Adipose tissue (tissue), 3 donors: ENCODE measurements around the gene RRBP1. TPM values are rescaled to one million over a fixed set of nuclear protein-coding genes. Genes with fewer than 3 reads are reported as not detected.
A peak's percentile ranks its signal among the peaks of the same experiment; 100 is the strongest.

Experiments
- H3K27ac ChIP-seq: one replicate; pipeline ENCODE4 v1.5.1; 2013; ENCODE audit warnings: low read depth, low read length
- WGBS, 3 donors: extraction: QIAGEN DNeasy Blood & Tissue Kit; methylation state at CpG; one replicate each; pipeline ENCODE4 v1.1.7; 2013; 5-methylcytosine and 5-hydroxymethylcytosine counted together
- polyA plus RNA-seq, 3 donors: library from polyadenylated mRNA; stranded (reverse); fragments of 200-250 nt; gene quantifications; one replicate each; pipeline ENCODE4 v1.2.3, GENCODE V29; 2013
- donor health status: healthy with polysubstance abuse.
- donor health status: Bipolar disorder and iron deficiency.
- donor health status: healthy.

Gene RRBP1, protein sequence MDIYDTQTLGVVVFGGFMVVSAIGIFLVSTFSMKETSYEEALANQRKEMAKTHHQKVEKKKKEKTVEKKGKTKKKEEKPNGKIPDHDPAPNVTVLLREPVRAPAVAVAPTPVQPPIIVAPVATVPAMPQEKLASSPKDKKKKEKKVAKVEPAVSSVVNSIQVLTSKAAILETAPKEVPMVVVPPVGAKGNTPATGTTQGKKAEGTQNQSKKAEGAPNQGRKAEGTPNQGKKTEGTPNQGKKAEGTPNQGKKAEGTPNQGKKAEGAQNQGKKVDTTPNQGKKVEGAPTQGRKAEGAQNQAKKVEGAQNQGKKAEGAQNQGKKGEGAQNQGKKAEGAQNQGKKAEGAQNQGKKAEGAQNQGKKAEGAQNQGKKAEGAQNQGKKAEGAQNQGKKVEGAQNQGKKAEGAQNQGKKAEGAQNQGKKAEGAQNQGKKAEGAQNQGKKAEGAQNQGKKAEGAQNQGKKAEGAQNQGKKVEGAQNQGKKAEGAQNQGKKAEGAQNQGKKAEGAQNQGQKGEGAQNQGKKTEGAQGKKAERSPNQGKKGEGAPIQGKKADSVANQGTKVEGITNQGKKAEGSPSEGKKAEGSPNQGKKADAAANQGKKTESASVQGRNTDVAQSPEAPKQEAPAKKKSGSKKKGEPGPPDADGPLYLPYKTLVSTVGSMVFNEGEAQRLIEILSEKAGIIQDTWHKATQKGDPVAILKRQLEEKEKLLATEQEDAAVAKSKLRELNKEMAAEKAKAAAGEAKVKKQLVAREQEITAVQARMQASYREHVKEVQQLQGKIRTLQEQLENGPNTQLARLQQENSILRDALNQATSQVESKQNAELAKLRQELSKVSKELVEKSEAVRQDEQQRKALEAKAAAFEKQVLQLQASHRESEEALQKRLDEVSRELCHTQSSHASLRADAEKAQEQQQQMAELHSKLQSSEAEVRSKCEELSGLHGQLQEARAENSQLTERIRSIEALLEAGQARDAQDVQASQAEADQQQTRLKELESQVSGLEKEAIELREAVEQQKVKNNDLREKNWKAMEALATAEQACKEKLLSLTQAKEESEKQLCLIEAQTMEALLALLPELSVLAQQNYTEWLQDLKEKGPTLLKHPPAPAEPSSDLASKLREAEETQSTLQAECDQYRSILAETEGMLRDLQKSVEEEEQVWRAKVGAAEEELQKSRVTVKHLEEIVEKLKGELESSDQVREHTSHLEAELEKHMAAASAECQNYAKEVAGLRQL (N-terminal part only)
- 100 to 1,000 TPM in 1 of 3 donors, 10 to 100 TPM in 2; 50.9 to 227 (median 80.2) TPM for polyA plus RNA-seq

DNA sequence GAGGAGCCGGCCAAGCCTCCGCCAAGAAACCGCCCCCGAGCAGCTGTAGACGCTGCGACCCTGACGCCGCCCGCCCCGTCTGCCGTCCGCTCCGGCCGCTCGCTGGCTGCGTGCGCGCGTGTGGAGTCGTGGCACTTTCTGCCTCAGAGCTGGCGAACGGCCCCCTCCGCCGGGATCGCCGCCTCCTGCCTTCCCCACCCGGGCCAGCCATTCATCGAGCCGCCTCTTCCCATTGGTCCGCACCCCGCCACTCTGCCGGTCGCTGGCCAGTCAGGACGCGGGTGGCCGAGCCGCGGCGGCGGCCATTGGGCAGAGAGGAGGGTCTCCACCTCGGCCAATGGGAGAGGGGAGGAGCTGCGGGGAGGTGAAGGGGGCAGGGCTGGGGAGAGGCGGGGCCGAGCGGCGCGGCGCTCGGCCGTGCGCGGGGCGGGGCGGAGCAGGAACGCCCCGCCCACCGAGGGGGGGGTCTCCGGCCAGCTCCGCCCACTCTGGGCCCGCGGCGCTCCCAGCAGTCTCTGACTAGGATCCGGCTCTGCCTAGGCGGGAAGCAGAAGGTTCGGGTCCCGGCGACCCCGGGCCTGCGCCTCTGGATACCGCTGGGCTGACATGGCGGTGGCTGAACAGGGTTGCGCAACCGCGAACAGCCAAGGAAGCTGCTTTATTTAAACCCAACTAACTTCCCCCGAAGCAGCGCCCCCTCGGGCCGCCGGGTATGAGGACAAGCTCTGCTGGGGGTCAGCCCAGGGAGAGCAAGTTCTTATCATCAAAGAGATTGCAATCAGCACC, at the start of gene RRBP1:
RRBP1 (minus strand) TSS at position 140 of the 786 bp plus-strand sequence. CDS start 21,735 bp downstream, outside the sequence.
- WGBS, 3 donors = 0 to 1% (median 0%) methylated on average over 59 to 79 of the region's 79 CpGs
- peak within 1 kb of the TSS; percentile 76 for H3K27ac ChIP-seq

DNA sequence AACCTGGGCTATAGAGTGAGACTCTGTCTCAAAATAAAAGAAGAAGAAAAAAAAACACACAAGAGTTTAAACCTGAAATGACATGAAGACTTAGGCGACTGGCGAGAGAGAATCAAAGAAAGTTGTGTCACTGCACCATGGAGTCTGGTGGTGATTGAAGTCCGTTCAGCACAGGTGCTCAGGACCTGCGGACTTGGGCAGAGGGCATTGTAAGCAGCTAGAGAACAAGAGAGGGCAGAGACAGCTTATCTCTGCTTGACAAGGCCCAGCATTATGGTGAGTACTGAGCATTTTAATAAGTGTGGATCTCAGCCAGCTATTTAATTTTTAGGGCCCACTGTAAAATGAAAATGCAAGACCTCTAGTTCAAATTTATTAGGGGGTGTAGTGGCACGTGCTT, 49.2 kb upstream of the RRBP1 start:
- WGBS, 3 donors = 82 to 93% (median 92%) methylated on average over 5 of the region's 5 CpGs

DNA sequence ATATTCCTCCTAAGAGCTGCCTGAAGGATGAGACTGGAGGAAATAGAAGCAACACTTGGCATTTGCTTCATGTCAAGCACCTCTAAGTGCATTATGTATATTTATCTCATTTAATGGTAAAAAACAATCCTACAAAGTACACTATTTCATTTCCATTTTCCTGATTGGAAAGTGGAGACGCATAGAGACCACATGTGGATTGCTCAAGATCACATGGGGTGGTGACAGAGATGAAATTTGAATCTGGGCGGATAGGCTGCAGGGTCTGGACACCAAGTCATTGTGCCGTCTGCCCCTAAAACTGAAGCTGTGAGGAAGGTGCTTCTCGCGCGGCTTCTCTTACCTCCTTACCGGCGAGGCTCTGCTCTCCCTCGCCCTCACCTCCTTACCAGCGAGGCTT, 48.0 kb upstream of the RRBP1 start:
- WGBS, 3 donors = 92 to 98% (median 94%) methylated on average over 10 of the region's 10 CpGs
- no peak overlapping the region for H3K27ac ChIP-seq

More for the DNA sequence above, 49.2 kb upstream of the RRBP1 start:
- H3K27ac ChIP-seq = no peak overlapping the region

DNA sequence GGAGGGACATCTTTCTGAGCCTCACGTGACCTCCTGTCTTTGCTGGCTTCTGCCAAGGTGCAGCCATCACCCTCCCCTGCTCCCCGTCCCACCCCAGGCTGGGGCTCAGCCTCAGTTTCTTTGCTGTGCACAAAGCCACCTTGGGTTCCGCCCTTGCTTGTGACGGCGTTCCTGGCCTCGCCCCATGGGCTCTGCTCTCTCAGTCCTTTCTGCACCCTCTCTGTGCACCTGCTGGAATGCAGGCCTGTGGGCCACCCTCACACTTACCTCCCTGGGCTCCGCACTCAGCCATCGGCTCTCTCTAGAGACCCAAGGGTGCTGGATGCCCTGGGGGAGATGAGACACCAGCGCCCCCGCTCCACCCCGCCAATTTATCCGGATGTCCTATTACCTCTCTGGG, 46.0 kb upstream of the RRBP1 start:
- no peak overlapping the region for H3K27ac ChIP-seq
- 87 to 93% (median 90%) methylated on average over 12 of the region's 12 CpGs for WGBS, 3 donors

DNA sequence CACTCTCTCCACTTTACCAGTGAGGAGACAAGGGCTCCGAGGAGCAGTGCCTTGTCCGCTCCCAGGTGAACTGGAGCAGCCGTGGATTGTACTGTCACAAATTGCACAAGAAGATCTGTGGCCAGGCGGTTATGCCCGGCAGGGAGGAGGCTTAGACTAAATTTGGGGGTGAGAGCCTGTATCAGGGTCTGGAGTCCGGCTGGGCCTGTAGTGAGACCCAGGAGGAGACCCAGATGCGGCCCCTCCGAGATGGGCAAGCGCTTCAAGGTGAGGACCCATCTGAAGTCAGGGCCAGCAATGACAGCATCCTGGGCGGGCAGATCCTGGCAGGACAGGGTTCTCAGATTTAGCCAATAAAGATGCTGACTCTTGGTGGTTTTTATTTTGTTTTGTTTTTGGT, 45.3 kb upstream of the RRBP1 start:
- 87 to 96% (median 92%) methylated on average over 10 of the region's 10 CpGs for WGBS, 3 donors

DNA sequence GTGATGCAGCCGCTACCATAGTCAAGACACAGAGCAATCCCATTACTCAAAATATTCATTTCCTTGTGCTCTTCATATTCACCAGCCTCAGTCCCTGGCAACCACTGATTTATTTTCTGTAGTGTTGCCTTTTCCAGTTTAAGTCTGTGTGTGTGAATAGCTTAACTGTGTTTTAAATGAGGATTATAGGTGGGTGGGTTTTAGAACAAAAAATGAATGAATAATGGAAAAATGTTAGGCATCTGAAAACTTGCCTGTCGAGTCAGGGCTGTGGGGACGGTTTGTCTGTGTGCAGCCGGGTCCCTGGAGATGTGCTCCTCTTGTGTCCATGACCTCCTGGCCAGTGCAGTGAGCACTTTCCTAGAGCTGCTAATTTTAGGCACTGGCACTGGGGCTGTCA, 44.9 kb upstream of the RRBP1 start:
- WGBS, 3 donors = 61 to 80% (median 76%) methylated on average over 4 of the region's 4 CpGs
- H3K27ac ChIP-seq = no peak overlapping the region

More for the DNA sequence above, 45.3 kb upstream of the RRBP1 start:
- no peak overlapping the region for H3K27ac ChIP-seq

DNA sequence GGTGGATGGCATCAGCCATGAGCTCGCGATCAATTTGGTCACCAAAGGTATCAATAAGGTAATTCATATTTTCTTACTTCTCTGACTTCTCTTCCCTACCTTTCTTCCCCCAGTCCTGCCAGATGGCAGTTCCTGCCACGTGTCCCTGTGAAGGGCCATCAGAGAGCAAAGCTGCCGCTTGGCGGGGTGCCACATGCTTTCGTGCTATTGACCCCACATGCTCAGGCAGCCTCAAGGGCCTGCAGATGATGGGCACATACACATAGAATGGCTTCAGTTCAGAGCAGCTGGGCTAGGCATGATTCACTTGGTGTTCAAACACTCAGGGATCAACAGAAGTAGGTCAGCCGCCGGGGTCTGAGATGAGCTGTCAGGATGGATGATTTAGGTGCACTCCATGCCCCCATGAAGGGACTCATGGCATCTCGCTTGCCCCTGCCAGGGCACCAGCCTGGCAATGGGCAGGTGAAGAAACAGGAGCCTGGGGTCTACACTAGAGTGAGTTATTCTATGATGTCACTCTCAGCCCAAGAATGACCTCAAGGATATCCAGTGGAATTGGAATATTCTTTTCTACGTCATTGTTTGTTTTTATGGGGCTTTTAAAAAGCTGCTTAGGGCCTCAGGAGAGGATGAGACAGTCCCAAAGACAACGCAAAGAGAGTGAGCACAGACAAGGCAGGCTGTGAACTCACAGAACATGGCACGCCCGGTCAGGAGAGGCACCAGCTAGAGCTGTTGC, 43.2 kb upstream of the RRBP1 start:
- 71 to 90% (median 89%) methylated on average over 11 to 13 of the region's 13 CpGs for WGBS, 3 donors
- no peak overlapping the region for H3K27ac ChIP-seq

DNA sequence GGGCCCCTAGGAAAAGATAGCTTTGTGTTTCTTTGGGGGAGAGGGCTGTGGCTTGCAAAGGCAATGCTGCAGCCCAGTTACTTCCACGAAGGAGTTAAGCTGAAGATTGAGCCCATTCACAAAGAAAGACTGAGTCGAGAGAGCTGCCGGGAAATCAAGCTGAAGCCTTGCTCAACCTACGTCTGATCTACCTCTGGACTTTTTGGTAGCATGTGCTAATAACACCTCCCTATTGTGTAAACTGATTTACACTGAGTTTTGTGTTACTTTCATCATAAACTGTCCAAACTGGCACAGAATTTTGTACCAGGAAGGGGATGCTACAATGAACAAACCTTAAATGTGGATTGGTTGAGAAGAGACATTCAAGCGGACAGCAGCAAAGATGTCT, 41.3 kb upstream of the RRBP1 start:
- no peak overlapping the region for H3K27ac ChIP-seq

DNA sequence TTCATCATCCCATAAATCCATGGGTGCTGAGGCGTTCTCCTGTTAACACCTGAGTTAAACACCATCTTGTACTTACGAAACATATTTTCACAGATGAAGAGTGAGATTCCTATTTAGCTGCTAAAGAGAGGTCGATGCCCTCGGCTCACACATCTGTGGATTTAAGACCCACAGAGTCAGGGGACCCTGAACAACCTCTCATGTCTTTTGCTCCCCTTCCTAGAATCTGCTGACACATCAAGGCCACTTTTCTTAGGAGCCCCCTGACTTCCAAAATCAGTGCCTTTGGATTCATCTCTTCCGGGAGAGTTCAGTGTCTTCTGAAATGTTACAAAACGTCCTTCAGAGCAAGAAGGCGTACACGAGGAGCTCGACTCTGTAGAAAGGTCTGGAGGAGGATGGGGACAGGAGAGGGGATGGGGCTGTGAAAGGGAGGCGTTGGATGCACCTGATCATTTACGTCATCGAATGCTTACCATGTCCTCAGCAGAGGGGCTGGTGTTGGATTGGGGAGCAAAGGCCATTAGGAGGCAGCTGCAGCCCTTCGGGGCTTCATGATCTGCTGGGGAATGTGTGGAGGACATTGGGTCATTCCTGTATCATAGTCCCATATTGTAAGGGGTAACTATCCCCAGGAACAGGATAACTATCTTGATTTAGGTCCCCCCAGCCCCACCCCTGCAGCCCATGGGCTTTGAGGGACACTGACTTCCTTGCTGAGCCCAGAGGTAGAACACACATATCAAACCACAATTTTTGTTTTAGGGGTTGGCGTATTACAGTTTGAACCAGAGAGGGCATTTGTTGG, 40.7 kb upstream of the RRBP1 start:
- H3K27ac ChIP-seq = no peak overlapping the region
- WGBS, 3 donors = 51 to 88% (median 87%) methylated on average over 14 of the region's 14 CpGs

More for the DNA sequence above, 41.3 kb upstream of the RRBP1 start:
- WGBS, 3 donors = 86 to 91% (median 88%) methylated on average over 5 of the region's 5 CpGs

DNA sequence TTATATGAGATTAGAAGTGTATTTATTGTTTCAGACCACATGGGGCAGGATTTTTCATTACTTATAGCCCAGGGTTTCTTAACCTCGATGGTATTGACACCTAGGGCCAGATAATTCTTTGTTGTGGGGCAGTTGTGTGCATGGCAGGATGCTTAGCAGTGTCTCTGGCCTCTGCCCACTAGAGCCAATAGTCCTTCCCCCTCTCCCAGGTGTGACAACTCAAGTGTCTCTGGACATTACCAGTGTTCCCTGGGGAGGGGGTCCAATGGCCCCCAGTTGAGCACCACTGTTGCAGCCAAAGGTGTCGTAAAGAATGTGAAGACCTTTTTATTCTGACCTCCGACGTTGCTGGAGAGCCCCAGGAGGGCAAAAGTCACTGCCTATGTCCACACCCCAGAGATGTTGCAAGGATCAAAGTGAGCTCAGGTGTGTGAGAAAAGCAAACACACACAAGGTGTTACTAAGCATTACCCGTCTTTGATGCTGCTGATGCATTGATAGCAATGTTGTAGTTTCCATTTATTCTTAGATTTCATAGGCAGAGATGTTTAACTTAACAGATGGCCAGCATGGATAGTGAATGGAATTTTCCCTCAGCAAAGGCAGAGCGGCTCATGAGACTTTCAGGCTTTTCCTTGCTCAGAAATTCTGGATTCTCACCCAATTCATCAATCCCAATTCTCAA, 39.9 kb upstream of the RRBP1 start:
- no peak overlapping the region for H3K27ac ChIP-seq
- WGBS, 3 donors = 26 to 72% (median 69%) methylated on average over 6 of the region's 6 CpGs

DNA sequence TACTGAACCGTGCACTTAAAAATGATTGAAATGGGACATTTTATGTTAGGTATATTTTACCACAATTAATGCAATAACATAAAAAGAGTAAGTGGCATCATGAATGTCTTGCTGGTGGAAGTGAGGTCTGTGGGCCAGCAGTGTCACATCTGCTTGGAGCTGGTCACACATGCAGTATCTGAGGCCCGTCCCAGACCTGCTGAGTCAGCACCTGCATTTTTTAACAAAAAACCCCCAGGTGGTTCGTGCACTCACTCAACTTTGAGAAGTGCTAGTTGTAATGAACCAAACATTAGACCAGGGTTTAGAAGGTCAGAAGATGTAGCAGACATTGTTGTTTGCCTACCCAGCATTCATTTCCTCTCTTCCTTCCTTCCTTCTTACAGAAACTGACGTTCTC, 38.7 kb upstream of the RRBP1 start:
- H3K27ac ChIP-seq = no peak overlapping the region
- 69 to 74% (median 70%) methylated on average over 4 of the region's 4 CpGs for WGBS, 3 donors

DNA sequence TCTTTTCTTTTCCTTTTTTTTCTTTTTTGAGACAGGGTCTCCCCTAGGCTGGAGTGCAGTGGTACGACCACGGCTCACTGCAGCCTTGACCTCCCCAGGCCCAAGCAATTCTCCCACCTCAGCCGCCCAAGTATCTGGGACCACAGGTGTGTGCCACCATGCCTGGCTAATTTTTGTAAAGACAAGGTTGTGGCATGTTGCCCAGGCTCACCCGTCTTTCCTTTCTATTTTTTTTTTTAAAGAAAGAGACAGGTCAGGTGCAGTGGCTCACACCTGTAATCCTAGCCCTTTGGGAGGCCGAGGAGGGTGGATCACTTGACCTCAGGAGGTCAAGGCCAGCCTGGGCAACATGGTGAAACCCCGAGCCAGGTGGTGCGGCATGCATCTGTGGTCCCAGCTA, 34.3 kb upstream of the RRBP1 start:
- WGBS, 3 donors = 43 to 89% (median 73%) methylated on average over 7 of the region's 7 CpGs
- no peak overlapping the region for H3K27ac ChIP-seq

DNA sequence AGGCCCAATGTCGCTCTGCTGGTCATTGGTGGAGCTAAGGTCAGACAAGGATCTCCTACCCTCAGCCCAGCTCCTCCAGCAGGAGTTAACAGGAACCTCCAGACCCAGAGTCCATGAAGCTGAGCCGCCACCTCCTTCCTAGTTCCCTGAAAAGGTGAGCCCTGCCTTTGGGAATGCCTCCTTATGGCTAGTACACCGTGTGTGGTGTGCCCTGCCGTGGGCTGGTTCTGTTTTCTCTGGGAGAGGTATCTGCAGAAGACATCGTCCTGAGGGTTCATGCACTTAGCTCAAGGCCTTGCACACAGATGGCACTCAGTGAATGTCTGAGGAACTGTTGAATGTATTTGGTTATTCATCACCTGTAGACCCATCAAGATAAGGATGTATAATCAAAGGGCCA, 33.0 kb upstream of the RRBP1 start:
- 49 to 90% (median 85%) methylated on average over 5 of the region's 5 CpGs for WGBS, 3 donors
- no peak overlapping the region for H3K27ac ChIP-seq

DNA sequence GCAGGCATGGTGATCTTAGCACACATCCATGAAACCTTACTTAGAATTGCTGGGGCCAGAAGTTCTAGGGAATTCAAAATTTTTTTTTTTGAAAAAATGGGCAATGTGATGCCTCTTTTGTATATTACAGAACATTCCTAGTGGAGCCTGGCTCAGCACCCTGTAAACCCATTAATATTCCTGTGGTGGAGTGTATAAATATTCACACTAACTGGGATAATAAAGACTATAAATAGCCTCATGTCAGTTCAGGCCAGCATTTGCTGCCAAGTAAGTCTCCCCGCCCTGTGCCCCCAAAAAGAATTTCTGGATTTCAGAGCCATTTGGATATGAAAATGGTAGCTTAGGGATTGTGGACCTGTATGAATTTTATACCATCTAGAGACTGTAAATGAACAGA, 32.6 kb upstream of the RRBP1 start:
- 44 to 90% (median 81%) methylated on average over 1 of the region's 1 CpG for WGBS, 3 donors
- no peak overlapping the region for H3K27ac ChIP-seq

DNA sequence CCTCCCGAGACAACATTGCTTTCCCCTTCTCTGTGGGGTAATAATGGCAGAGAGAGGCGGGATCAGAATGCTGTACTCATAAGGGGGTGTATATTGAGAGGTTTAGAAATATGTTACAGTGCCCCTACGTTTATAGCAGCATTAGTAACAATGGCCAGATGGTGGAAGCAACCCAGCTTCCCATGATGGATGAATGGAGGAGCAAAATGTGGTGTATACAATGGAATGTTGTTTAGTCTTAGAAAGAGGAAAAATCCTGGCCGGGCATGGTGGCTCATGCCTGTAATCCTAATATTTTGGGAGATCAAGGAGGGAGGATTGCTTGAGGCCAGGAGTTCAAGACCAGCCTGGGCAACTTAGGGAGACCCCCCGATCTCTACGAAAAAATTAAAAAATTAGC, 30.7 kb upstream of the RRBP1 start:
- WGBS, 3 donors = 83 to 91% (median 89%) methylated on average over 6 of the region's 6 CpGs
- no peak overlapping the region for H3K27ac ChIP-seq

DNA sequence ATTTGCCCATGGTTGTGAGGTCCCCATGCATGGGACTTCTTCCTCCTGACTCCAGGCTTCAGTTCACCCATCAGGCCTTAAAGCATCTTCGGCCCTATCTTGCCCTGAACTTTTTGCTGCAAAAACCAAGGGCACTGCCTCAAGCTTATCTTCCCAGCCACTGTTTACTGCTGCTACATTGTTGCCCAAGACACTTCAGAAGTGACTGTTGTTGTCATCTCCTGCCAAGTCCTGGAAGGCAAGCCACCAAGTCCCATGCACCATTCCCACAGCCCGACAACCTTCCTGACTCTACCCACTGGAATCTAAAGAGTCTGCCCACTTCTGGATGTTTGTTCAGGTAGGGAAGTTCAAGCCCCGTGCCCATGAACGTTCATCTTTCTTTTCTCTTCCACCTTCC, 30.2 kb upstream of the RRBP1 start:
- H3K27ac ChIP-seq = no peak overlapping the region
- WGBS, 3 donors = 44 to 99% (median 94%) methylated on average over 4 of the region's 4 CpGs
